HepG2 (cell line): Measurements from ENCODE around the gene GLRX5.

Source experiments
- BCLAF1 ChIP-seq: fragments of 450-650 bp; IDR thresholded peaks from 2 replicates; pipeline ENCODE4 v1.6.1; 2017; ENCODE audit warnings: mild to moderate bottlenecking
- CBX2 ChIP-seq, 2 experiments: fragments of 200-600 bp in 1 of 2; sonication (generic); formaldehyde crosslinking in 1 of 2; IDR thresholded peaks; 2 replicates each; pipeline versions ENCODE4 v1.7.0 to v1.8.1; 2018 to 2022; ENCODE audit warnings: low read depth in 2 of 2, low read length in 1 of 2, mild to moderate bottlenecking in 1 of 2, missing genetic modification reagents in 1 of 2
- CTCF ChIP-seq: sonication (generic); formaldehyde crosslinking; IDR thresholded peaks from 2 replicates; pipeline ENCODE4 v1.5.0; 2020; ENCODE audit warnings: mild to moderate bottlenecking, missing genetic modification reagents, moderate library complexity
- PRDM10 ChIP-seq: sonication (generic); formaldehyde crosslinking; IDR thresholded peaks from 2 replicates; pipeline ENCODE4 v1.4.0; 2020; ENCODE audit warnings: low read depth, missing genetic modification reagents
- SIN3A ChIP-seq: IDR thresholded peaks from 2 replicates; pipeline ENCODE4 v1.6.1; 2011; ENCODE audit warnings: low read depth, mild to moderate bottlenecking, control low read depth, low read length, borderline replicate concordance
- TAF1 ChIP-seq: sonication (generic); formaldehyde crosslinking; IDR thresholded peaks from 2 replicates; pipeline ENCODE4 v1.4.0; 2020; ENCODE audit warnings: missing genetic modification reagents
- THAP11 ChIP-seq: IDR thresholded peaks from 2 replicates; pipeline ENCODE4 v1.6.1; 2016; ENCODE audit warnings: missing biosample characterization, missing genetic modification reagents
- ZBTB1 ChIP-seq: sonication (generic); formaldehyde crosslinking; IDR thresholded peaks from 2 replicates; pipeline ENCODE4 v1.4.0; 2020; ENCODE audit warnings: missing genetic modification reagents, borderline replicate concordance

GRCh38 chr14:95555053-95555452 lies 20.2 kb downstream of the GLRX5 start:
- TF ChIP-seq PRDM10 = no peak
- no peak for TF ChIP-seq THAP11 (CRISPR knock-in tag)
- no peak for TF ChIP-seq BCLAF1
- no peak for TF ChIP-seq SIN3A
- TF ChIP-seq CBX2 (IDR thresholded peaks at IDR 0.05; ENCODE audit: low read depth, low read length) = no peak
- TF ChIP-seq CBX2 (CRISPR knock-in tag; IDR thresholded peaks at IDR 0.05; ENCODE audit: low read depth) = no peak
- TF ChIP-seq TAF1 = no peak
- TF ChIP-seq CTCF = no peak
- no peak for TF ChIP-seq ZBTB1 (CRISPR knock-in tag)
